Astrocyte of the cerebellum (primary cell): ENCODE results near the gene ZC3H7B.

Source experiments
- DNase-seq: peaks from one replicate; pipeline ENCODE4 v3.0.0-alpha.2; 2011; ENCODE audit warnings: low read depth
- H3K4me3 ChIP-seq: 2 replicates; pipeline ENCODE4 v1.5.1; 2011; ENCODE audit warnings: mild to moderate bottlenecking, low read depth, low read length, moderate library complexity
- CTCF ChIP-seq: IDR thresholded peaks from 2 replicates; pipeline ENCODE4 v1.5.1; 2012; ENCODE audit warnings: low read length, low read depth, moderate library complexity, mild to moderate bottlenecking; ENCODE audit errors: missing control alignments
- in situ Hi-C: cut with HindIII; loops from 2 replicates; pipeline ENCODE4 v1.10.0; 2017; ENCODE audit warnings: low sequenced_read_pairs

ZC3H7B gene

GRCh38 chr22:41357191-41357590 lies 55.9 kb downstream of the ZC3H7B start:
- no peak overlapping the region for H3K4me3 ChIP-seq
- in situ Hi-C loops, result no loop called here
- TF ChIP-seq CTCF, result no peak
- DNase-seq, result no peak

- H3K4me3 ChIP-seq, result no peak overlapping the region
- in situ Hi-C loops, result no loop called here
- DNase-seq, result no peak
- no peak for TF ChIP-seq CTCF
Measured at GRCh38 chr22:41358927-41359326, 57.6 kb downstream of the ZC3H7B start.

GRCh38 chr22:41359376-41359775 lies 58.1 kb downstream of the ZC3H7B start:
- in situ Hi-C loops, result no loop called here
- DNase-seq, result no peak
- no peak overlapping the region for H3K4me3 ChIP-seq
- no peak for TF ChIP-seq CTCF

GRCh38 chr22:41360126-41360525 lies 58.8 kb downstream of the ZC3H7B start:
- no peak for DNase-seq
- in situ Hi-C loops, result no loop called here

GRCh38 chr22:41361716-41362310 lies 60.5 kb downstream of the ZC3H7B start:
- DNase-seq, result no peak
- TF ChIP-seq CTCF, result no peak
- no peak overlapping the region for H3K4me3 ChIP-seq
- in situ Hi-C loops, result no loop called here

More at GRCh38 chr22:41360126-41360525, 58.8 kb downstream of the ZC3H7B start:
- TF ChIP-seq CTCF, result no peak
- H3K4me3 ChIP-seq, result no peak overlapping the region

GRCh38 chr22:41362615-41363014 lies 61.3 kb downstream of the ZC3H7B start:
- no peak overlapping the region for H3K4me3 ChIP-seq
- no peak for DNase-seq
- in situ Hi-C loops, result no loop called here
- TF ChIP-seq CTCF, result no peak

GRCh38 chr22:41364233-41364632 lies 62.9 kb downstream of the ZC3H7B start:
- in situ Hi-C loops, result no loop called here
- DNase-seq, result no peak
- H3K4me3 ChIP-seq, result no peak overlapping the region
- no peak for TF ChIP-seq CTCF
